Spleen (tissue), 11 donors: ENCODE results near the gene TRIM41. TPM values are rescaled to one million over a fixed set of nuclear protein-coding genes. Genes with fewer than 3 reads are reported as not detected.

Source experiments
- DNase-seq: peaks from one replicate; pipeline ENCODE4 v3.0.0-alpha.2; 2020
- H3K27ac ChIP-seq, 8 donors: fragments of 200-600 bp; sonication (generic) in 7 of 8; 1 replicate in 4 of 8; 2 replicates in 4 of 8; pipeline versions ENCODE4 v1.5.0 to v1.8.0; 2016 to 2021; ENCODE audit warnings: inconsistent platforms in 4 of 8, mild to moderate bottlenecking in 4 of 8, moderate library complexity in 1 of 8
- H3K27me3 ChIP-seq, 7 donors: fragments of 200-600 bp; sonication (generic) in 6 of 7; replicated peaks in 1 of 7; 1 replicate in 4 of 7; 2 replicates in 3 of 7; pipeline versions ENCODE4 v1.5.0 to v1.8.0; 2016 to 2021; ENCODE audit warnings: inconsistent platforms in 3 of 7, mild to moderate bottlenecking in 1 of 7
- H3K36me3 ChIP-seq, 6 donors: fragments of 200-600 bp; sonication (generic) in 5 of 6; 1 replicate in 4 of 6; 2 replicates in 2 of 6; pipeline versions ENCODE4 v1.5.0 to v1.8.0; 2016 to 2021; ENCODE audit warnings: inconsistent platforms in 2 of 6
- H3K4me1 ChIP-seq, 6 donors: fragments of 200-600 bp; sonication (generic) in 5 of 6; 1 replicate in 3 of 6; 2 replicates in 3 of 6; pipeline versions ENCODE4 v1.5.0 to v1.8.0; 2016 to 2021; ENCODE audit warnings: inconsistent platforms in 3 of 6
- H3K4me3 ChIP-seq, 8 donors: fragments of 200-600 bp; sonication (generic) in 7 of 8; 1 replicate in 4 of 8; 2 replicates in 4 of 8; pipeline versions ENCODE4 v1.5.0 to v1.8.0; 2016 to 2021; ENCODE audit warnings: inconsistent platforms in 4 of 8, mild to moderate bottlenecking in 4 of 8, moderate library complexity in 2 of 8
- H3K9me3 ChIP-seq, 8 donors: fragments of 200-600 bp; sonication (generic) in 7 of 8; 1 replicate in 4 of 8; 2 replicates in 4 of 8; pipeline versions ENCODE4 v1.5.0 to v1.8.0; 2016 to 2021; ENCODE audit warnings: inconsistent platforms in 4 of 8
- CTCF ChIP-seq, 11 experiments: fragments of 200-600 bp in 7 of 11; fragments of 450-650 bp in 4 of 11; sonication (generic) in 4 of 11; IDR thresholded peaks in 8 of 11; conservative IDR thresholded peaks in 3 of 11; 1 replicate in 7 of 11; 2 replicates in 4 of 11; pipeline versions ENCODE4 v1.4.0 to v1.8.0; 2016 to 2021; ENCODE audit warnings: antibody characterized with exemption in 11 of 11, inconsistent platforms in 4 of 11, mild to moderate bottlenecking in 1 of 11
- POLR2A ChIP-seq, 3 donors: fragments of 450-650 bp; IDR thresholded peaks; one replicate each; pipeline ENCODE4 v1.5.1; 2017; ENCODE audit warnings: antibody characterized with exemption in 3 of 3, mild to moderate bottlenecking in 1 of 3
- POLR2AphosphoS5 ChIP-seq, 3 donors: sonication (generic); formaldehyde crosslinking; IDR thresholded peaks; one replicate each; pipeline ENCODE4 v1.5.1; 2017; ENCODE audit warnings: antibody characterized with exemption in 3 of 3
- WGBS, 5 donors: extraction: QIAGEN DNeasy Blood & Tissue Kit in 3 of 5; methylation state at CpG; one replicate each; pipeline versions ENCODE4 v1.1.5 to v1.1.7; 2013 to 2018; 5-methylcytosine and 5-hydroxymethylcytosine counted together
- intact Hi-C: fragments of 100-400 bp; cut with DNase I; formaldehyde crosslinking; loops from one replicate; pipeline ENCODE4 v1.15.0; 2023; ENCODE audit warnings: low total_unique reads
- polyA plus RNA-seq, 3 donors: library from polyadenylated mRNA; stranded (reverse); fragments of 200-250 nt; gene quantifications; one replicate each; pipeline ENCODE4 v1.2.1, GENCODE V29; 2013
- total RNA-seq, 7 donors: library from RNA; depleted of rRNA in 3 of 7; stranded (reverse); fragments of >200 nt in 3 of 7; fragmentation: NEBNext Ultra II Directional in 4 of 7; extraction: Animal tissue kit (Norgen Biotek cat#: 25700) in 4 of 7; gene quantifications; one replicate each; pipeline versions ENCODE4 v1.1.0 to v1.2.1, GENCODE V29; 2016 to 2021
- donor health status: healthy with polysubstance abuse.
- donor health status: DM: no; HTN: no; CAD: no; lungs with moderate emphysema.
- donor health status: DM: no; HTN: no; CAD: no.
- donor health status: Bipolar disorder and iron deficiency.
- donor health status: healthy.
- donor health status: DM: no; HTN: no; CAD: no.
- donor health status: DM: yes; HTN: yes; CAD: no.

TRIM41 gene
- total and polyA plus RNA-seq, 10 donors: 12.5 to 34.1 (median 24.6) TPM

DNA sequence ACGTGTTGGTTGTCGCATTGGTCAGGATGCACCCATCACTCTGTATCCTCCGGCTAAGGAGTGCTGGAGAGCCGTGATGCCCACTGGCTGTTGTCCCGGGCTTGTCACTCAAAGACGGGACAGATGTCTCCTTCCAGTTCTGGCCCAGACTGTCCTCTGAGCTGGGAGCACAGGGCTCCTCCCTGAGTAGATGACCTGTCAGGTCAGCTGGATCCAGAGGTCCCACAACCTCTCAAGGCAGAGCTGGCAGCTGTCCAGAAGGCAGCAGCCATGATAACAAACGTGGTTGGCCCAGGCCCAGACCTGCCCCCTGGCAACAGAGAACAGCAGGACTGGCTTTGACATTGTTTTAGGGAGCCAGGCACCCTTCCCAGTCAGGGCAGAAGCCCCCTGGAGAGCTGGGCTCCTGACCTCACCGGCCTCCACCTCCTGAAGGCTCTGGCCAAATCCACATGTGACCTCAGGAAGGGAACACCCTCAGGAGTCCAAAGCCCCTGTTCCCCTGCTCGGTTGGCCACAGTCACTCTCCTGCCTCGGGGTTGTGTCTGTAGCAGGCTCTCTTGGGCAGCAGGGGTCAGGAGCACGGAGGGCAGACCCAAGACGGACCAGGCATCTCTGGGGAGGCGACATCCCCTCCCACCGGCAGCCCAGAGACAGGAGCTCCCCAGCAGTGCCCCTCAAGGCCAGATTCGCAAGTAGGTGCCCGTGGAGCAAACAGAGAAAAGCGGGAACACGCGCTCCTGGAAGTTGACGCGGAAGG is 28.4 kb upstream of the TRIM41 start:
- H3K36me3 ChIP-seq: no peaks in the 10 kb centered on the region
- H3K27me3 ChIP-seq: no peaks in the 10 kb centered on the region
- H3K9me3 ChIP-seq: no peaks in the 10 kb centered on the region
- peaks cover 3 to 41% (median 19%) of the 10 kb centered on the region in 6 donors for H3K4me1 ChIP-seq
- TF ChIP-seq CTCF (IDR thresholded peaks at IDR 0.05 in 8 of 11, conservative IDR thresholded peaks at IDR 0.05 in 3 of 11): no peak
- no peak for TF ChIP-seq POLR2AphosphoS5 (IDR thresholded peaks at IDR 0.05)
- H3K27ac ChIP-seq: no peak overlapping the region
- WGBS, 5 donors: 80 to 85% (median 82%) methylated on average over 21 of the region's 21 CpGs
- DNase-seq: peak; percentile 71
- intact Hi-C loops: loop anchor here (5.0 kb wide), 1 partner anchor 48 kb away; the partner anchor contains the start of gene RACK1
- no peak overlapping the region for H3K4me3 ChIP-seq

DNA sequence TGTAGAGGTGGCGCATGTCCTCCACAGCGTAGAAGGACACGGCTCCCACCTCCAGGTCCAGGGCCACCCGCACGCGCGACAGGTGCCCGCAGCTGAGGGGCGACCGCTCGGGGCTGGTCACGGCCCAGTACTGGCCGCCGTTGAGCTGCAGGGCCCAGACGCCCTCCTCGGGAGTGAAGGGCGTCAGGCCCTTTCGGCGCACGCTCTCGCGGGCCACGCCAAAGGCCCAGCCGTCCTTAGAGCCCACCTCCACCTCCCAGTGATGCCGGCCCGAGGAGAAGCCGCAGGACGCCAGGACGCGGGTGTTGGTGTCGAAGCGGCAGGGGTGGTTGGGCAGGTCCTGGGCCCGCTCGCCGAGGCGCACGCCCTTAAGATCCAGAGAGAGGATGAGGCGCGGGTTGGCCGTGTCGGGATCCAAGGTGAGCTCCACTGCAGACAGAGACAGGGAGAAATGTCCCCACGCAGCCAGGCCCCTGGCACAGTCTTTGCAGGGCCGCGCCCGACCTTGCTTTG is 27.8 kb upstream of the TRIM41 start:
- peak; percentile 75 for DNase-seq
- WGBS, 5 donors: 85 to 91% (median 88%) methylated on average over 19 to 45 of the region's 45 CpGs
- H3K27me3 ChIP-seq: no peaks in the 10 kb centered on the region

GRCh38 chr5:181197326-181197951 is 25.6 kb upstream of the TRIM41 start:
- WGBS, 5 donors: 76 to 86% (median 80%) methylated on average over 8 of the region's 8 CpGs
- intact Hi-C loops: no loop called here
- DNase-seq: no peak
- H3K4me3 ChIP-seq: no peak overlapping the region
- no peak overlapping the region for H3K27ac ChIP-seq
- H3K9me3 ChIP-seq: no peaks in the 10 kb centered on the region
- peaks cover under 1 to 18% (median 7%) of the 10 kb centered on the region in 6 donors for H3K4me1 ChIP-seq
- H3K27me3 ChIP-seq: no peaks in the 10 kb centered on the region
- no peaks in the 10 kb centered on the region for H3K36me3 ChIP-seq
- TF ChIP-seq CTCF (IDR thresholded peaks at IDR 0.05 in 8 of 11, conservative IDR thresholded peaks at IDR 0.05 in 3 of 11): no peak
- TF ChIP-seq POLR2A (IDR thresholded peaks at IDR 0.05): no peak

More for the DNA sequence above, 27.8 kb upstream of the TRIM41 start:
- no peaks in the 10 kb centered on the region for H3K9me3 ChIP-seq
- H3K4me1 ChIP-seq: peaks cover 3 to 35% (median 16%) of the 10 kb centered on the region in 6 donors
- TF ChIP-seq CTCF (IDR thresholded peaks at IDR 0.05 in 8 of 11, conservative IDR thresholded peaks at IDR 0.05 in 3 of 11): no peak
- intact Hi-C loops: no loop called here
- H3K36me3 ChIP-seq: no peaks in the 10 kb centered on the region
- H3K4me3 ChIP-seq: no peak overlapping the region
- H3K27ac ChIP-seq: no peak overlapping the region

DNA sequence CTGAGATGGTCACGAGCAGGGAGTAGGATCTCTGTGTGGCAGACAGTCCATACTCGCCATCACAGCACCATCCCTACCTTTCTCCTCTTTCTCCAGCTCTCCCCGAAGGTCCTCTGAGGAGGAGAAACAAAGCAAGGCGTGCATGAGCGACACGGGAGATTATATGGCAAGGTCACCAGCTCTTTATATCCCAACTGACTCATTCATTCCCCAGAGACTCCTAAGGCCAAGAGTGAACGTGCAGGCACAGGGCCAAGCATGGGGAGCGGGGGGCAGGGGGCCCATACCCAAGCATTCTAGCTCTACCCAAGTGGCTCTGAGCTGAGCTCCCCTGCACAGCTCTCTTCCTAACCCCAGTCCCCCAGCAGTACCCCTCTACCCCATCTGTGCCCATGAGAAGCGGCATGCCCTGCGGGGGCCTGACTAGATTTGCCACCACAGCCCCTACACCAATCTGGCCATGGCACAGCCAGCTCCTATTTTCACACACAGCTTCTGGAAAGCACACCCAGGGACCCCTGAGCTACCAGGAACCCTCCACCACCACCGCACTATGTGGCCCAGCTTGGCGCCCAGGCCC is 24.9 kb upstream of the TRIM41 start:
- intact Hi-C loops: no loop called here
- DNase-seq: peak; percentile 64
- no peaks in the 10 kb centered on the region for H3K36me3 ChIP-seq
- peaks cover 0 to 15% (median 2%) of the 10 kb centered on the region in 6 donors for H3K4me1 ChIP-seq
- H3K27ac ChIP-seq: no peak overlapping the region
- TF ChIP-seq POLR2A (IDR thresholded peaks at IDR 0.05) (no peak), CTCF (IDR thresholded peaks at IDR 0.05 in 8 of 11, conservative IDR thresholded peaks at IDR 0.05 in 3 of 11) (no peak), POLR2AphosphoS5 (IDR thresholded peaks at IDR 0.05) (no peak)
- H3K9me3 ChIP-seq: no peaks in the 10 kb centered on the region
- peaks cover 0 to 3% (median 0%) of the 10 kb centered on the region in 7 donors for H3K27me3 ChIP-seq
- H3K4me3 ChIP-seq: no peak overlapping the region
- WGBS, 5 donors: 75 to 86% (median 78%) methylated on average over 12 of the region's 12 CpGs
